HG03066 (cell line): ENCODE measurements around the gene SBNO1.
"Not testable (repeated sequence)": the region's sequence is repeated elsewhere in the genome, so short reads cannot be mapped to it uniquely, and the experiment has no call there.

Source experiments
- ATAC-seq: cut with Tn5 transposase; IDR thresholded peaks from one replicate; pipeline ENCODE4 v1.9.1; 2021; ENCODE audit warnings: low read depth; ENCODE audit not compliant: unreplicated experiment

Gene SBNO1

GRCh38 chr12:123364532-123365024 lies at the start of gene SBNO1:
TSS of gene SBNO1 (minus strand) at chr12:123364847. CDS start at chr12:123350441, 14,406 bp downstream.
- peak; percentile 30 for ATAC-seq

DNA sequence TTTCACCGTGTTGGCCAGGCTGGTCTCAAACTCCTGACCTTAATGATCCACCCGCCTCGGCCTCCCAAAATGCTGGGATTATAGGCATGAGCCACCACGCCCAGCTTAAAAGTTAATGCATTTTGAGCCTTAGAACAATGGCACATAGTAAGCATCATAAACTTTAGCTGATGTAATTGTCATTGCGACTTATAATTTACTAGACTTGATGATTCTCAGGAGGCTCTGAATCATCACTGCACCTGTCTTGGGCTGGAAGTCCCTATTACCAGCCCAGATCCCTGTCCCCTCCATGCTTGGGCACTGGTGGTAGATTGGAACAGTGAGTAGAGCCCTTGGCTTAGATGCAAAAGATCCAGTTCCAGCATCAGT lies 45.4 kb upstream of the SBNO1 start:
- no peak for ATAC-seq

DNA sequence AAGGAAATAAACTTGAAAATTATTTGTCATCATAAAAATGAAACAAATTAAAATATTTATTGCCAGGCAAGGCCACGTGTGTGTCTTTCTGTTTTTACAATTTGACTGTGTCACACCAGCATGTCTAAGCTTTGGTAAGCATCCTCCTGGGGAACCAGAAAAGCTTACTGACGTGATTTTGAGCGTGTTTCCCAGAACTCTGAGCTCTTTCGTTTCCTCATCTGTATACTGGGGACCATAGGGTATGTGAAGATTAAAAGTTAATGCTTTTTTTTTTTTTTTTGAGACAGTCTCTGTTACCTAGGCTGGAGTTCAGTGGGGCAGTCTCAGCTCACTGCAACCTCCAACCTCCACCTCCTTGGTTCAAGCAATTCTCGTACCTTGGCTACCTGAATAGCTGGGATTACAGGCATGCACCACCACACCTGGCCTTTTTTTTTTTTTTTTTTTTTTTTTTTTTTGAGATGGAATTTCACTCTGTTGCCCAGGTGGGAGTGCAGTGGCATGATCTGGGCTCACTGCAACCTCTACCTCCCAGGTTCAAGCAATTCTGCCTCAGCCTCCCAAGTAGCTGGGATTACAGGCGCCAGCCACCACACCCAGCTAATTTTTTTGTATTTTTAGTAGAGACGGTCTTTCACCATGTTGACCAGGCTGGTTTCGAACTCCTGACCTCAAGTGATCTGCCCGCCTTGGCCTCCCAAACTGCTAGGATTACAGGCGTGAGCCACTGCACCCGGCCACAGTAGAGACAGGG lies 44.8 kb upstream of the SBNO1 start:
- ATAC-seq = not testable (repeated sequence)

- not testable (repeated sequence) for ATAC-seq
These were observed 44.0 kb upstream of the SBNO1 start for GRCh38 chr12:123408619-123409018.

DNA sequence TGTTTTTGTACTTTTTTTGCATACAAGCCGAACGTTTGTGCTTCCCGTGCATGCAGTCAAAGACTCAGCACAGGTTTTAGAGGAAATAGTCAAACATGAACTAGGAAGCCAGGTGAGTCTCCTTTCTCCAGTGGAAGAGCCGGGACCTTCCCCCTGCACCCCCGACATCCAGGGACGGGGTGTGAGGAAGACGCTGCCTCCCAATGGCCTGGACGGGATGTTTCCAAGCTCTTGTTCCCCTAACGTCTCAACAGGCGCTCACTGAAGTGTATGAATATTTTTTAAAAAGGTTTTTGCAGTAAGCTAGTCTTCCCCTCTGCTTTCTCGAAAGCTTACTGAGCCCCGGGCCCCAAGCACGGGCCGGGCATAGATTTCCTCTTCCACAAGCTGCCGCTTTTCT lies 43.3 kb upstream of the SBNO1 start:
- ATAC-seq = not testable (repeated sequence)

DNA sequence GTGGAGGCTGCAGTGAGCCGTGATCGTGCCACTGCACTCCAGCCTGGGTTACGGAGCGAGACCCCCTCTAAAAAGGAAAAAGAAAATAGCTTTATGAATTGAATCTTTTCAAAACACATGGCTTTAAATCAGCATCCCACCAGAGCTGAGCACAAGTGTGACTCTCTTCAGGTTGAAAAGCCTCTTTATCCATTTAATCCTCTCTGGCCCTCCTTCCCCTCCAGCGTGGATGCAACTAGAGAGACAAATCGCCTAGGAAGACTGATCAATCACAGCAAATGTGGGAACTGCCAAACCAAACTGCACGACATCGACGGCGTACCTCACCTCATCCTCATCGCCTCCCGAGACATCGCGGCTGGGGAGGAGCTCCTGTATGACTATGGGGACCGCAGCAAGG lies 42.6 kb upstream of the SBNO1 start:
- ATAC-seq = not testable (repeated sequence)

DNA sequence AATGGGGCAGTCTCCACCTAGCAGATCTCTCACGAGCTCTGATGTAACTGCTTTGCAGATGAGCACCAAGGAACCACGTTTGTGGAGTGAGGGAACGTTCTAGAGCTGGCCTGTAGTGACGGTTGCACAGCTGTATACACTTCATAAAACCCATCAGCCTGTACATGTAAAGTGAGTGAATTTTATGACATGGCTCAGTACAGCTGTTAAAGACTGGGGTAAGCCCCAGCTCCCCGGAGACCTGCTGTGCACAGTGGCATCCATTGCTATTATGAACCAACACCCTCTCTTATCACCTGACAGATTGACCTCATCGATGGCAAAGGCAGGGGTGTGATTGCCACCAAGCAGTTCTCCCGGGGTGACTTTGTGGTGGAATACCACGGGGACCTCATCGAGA lies 39.9 kb upstream of the SBNO1 start:
- ATAC-seq = no peak

- ATAC-seq = no peak
These were observed 37.4 kb upstream of the SBNO1 start for GRCh38 chr12:123401753-123402683.

GRCh38 chr12:123399255-123399617 lies 34.6 kb upstream of the SBNO1 start:
- ATAC-seq = no peak

- no peak for ATAC-seq
These were observed 34.1 kb upstream of the SBNO1 start for GRCh38 chr12:123398550-123399254.

DNA sequence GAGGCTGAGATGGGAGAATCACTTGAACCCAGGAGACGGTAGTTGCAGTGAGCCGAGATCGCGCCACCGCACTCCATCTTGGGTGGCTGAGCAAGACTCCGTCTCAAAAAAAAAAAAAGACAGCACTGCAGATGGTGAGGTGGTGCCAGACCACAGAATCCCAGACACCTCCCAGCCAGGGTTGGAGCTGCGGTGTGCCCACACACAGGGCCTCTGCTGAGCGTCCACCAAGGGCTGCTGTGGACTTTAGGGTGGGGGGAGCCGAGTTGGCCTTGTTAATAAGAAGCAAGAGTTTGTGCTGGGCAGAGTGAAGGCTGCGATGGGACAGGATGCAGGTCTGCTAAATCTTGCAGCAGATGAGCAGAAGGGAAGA lies 33.5 kb upstream of the SBNO1 start:
- no peak for ATAC-seq

DNA sequence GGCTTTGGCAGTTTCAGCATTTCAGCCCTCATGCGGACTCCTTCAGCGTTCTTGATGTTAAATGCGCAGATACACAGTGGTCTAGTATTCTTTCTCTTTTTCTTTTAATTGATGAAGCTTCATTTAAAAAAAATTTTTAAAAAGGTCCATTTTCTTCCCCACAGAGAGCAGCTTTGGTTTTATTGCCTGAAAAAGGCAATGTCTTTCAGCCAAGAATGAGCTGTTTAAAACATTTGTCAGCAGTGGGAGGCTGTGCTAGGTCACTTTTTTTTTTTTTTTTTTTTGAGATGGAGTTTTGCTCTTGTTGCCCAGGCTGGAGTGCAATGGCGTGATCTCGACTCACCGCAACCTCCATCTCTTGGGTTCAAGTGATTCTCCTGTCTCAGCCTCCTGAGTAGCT lies 32.8 kb upstream of the SBNO1 start:
- ATAC-seq = no peak

DNA sequence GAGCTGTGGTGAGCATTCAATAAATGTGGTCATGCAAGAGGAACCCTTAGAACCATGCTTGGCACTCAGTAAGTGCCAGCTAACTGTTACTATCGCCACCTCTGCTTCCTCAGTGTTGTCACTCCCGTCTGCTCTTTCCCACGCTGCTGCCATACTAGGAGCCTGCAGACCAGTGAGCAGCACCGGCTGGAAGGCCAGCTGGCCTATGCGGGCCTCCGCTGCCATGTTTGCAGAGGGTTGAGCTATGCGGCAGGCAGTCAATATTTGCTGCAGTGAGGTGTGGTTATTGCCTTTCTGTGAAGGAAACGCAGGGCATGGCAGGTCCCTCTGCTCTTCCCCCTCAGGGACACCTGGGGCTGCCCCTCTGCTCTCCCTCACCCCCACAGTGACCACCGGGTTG lies 32.3 kb upstream of the SBNO1 start:
- ATAC-seq = no peak

DNA sequence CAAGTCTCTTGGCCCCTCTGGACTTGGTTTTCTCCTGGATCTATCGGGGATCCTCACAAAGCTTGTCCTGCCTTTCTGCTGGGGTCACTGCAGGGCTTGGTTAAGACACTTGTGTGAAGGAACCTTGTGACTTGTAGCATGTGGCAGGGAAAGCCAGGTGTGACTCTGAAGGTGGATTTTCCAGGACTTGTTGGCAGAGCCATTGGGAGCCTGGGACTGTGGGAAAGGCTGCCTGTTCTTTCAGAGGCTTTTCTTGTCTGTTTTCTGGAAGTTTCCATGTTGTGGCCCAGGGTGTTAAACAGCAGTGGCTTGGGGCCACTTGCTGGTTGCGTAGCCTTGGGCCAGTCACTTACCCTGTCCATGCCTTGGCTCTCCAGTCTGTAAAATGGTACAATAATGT lies 31.9 kb upstream of the SBNO1 start:
- no peak for ATAC-seq

DNA sequence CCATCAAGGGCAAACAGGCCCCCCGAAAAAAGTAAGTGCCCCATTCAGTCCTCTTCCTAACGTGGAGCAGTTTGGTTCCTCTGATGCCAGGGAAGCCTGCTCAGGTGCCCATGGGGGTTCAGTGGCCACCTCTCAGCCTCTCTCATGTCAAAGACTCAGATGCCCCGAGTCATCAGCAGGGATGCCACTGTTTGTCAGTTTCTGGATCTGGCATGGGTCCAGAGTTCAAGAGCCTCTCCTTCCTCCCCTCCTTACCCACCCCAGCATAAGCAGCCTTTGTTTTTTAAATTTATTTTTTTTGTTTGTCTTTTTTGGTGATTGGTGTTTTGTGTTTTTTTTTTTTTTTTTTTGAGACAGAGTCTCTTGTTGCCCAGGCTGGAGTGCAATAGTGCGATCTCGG lies 30.6 kb upstream of the SBNO1 start:
- no peak for ATAC-seq

- no peak for ATAC-seq
These were observed 29.1 kb upstream of the SBNO1 start for GRCh38 chr12:123393747-123394146.

GRCh38 chr12:123391546-123392343 lies 27.1 kb upstream of the SBNO1 start:
- no peak for ATAC-seq

GRCh38 chr12:123390498-123391426 lies 26.1 kb upstream of the SBNO1 start:
- no peak for ATAC-seq
